WTC11 (cell line): ENCODE results near the gene GFRA1. TPM values are rescaled to one million over a fixed set of nuclear protein-coding genes. Genes with fewer than 3 reads are reported as not detected.

Experiments
- ATAC-seq: fragments of 200-7000 bp; cut with Tn5 transposase; 2 replicates; pipeline ENCODE4 v1.10.0; 2021; ENCODE audit warnings: mild to moderate bottlenecking, moderate library complexity
- CTCF ChIA-PET: fragments of 300-600 bp; sonication (Branson Sonifier 250); formaldehyde crosslinking; loops from one replicate; lab custom pipeline; 2021; ENCODE audit warnings: antibody characterized with exemption; lab: Charles Lee
- POLR2A ChIA-PET: fragments of 350-600 bp; sonication (Branson Sonifier 250); formaldehyde crosslinking; loops from one replicate; lab custom pipeline; 2021; ENCODE audit warnings: antibody characterized with exemption; lab: Charles Lee
- DNase-seq: peaks from one replicate; pipeline ENCODE4 v3.0.0; 2021; ENCODE audit warnings: low spot score
- H3K27ac Mint-ChIP-seq: 2 replicates; pipeline ENCODE4 v1.8.0; 2021; ENCODE audit warnings: mixed read lengths
- H3K27me3 Mint-ChIP-seq: 2 replicates; pipeline ENCODE4 v1.8.0; 2021; ENCODE audit warnings: low read depth, mild to moderate bottlenecking, moderate library complexity, mixed read lengths
- H3K36me3 Mint-ChIP-seq: 2 replicates; pipeline ENCODE4 v1.8.0; 2021; ENCODE audit warnings: mixed read lengths
- H3K4me1 Mint-ChIP-seq: 2 replicates; pipeline ENCODE4 v1.8.0; 2022; ENCODE audit warnings: mixed read lengths
- H3K4me3 Mint-ChIP-seq: 2 replicates; pipeline ENCODE4 v1.8.0; 2021; ENCODE audit warnings: mild to moderate bottlenecking, moderate library complexity, mixed read lengths
- H3K9me3 Mint-ChIP-seq: 2 replicates; pipeline ENCODE4 v1.8.0; 2021; ENCODE audit warnings: mixed read lengths
- AFF4 ChIP-seq: sonication (generic); formaldehyde crosslinking; IDR thresholded peaks from 2 replicates; pipeline ENCODE4 v1.8.1; 2023; ENCODE audit warnings: mild to moderate bottlenecking, missing genetic modification reagents, borderline replicate concordance
- ARID4B ChIP-seq: sonication (generic); formaldehyde crosslinking; IDR thresholded peaks from 2 replicates; pipeline ENCODE4 v1.8.0; 2023; ENCODE audit warnings: missing genetic modification reagents, mild to moderate bottlenecking, borderline replicate concordance
- ATF2 ChIP-seq: sonication (generic); formaldehyde crosslinking; IDR thresholded peaks from 2 replicates; pipeline ENCODE4 v1.8.1; 2022; ENCODE audit warnings: low read depth, missing genetic modification reagents, borderline replicate concordance
- E2F1 ChIP-seq: sonication (generic); formaldehyde crosslinking; IDR thresholded peaks from 2 replicates; pipeline ENCODE4 v1.8.0; 2022; ENCODE audit warnings: mild to moderate bottlenecking, missing genetic modification reagents
- ERG ChIP-seq: fragments of 250-450 bp; sonication (Bioruptor Pico); IDR thresholded peaks from 2 replicates; pipeline ENCODE4 v1.8.0; 2021; ENCODE audit warnings: mild to moderate bottlenecking
- FOXK1 ChIP-seq: sonication (generic); formaldehyde crosslinking; IDR thresholded peaks from 2 replicates; pipeline ENCODE4 v1.8.0; 2022; ENCODE audit warnings: mild to moderate bottlenecking, moderate library complexity, missing genetic modification reagents
- FOXP4 ChIP-seq: sonication (generic); formaldehyde crosslinking; IDR thresholded peaks from 2 replicates; pipeline ENCODE4 v1.8.0; 2022; ENCODE audit warnings: mild to moderate bottlenecking, missing genetic modification reagents
- NFYB ChIP-seq: sonication (generic); formaldehyde crosslinking; conservative IDR thresholded peaks from 2 replicates; pipeline ENCODE4 v1.8.0; 2022; ENCODE audit warnings: low read depth, missing genetic modification reagents
- SMAD3 ChIP-seq: sonication (generic); formaldehyde crosslinking; IDR thresholded peaks from 2 replicates; pipeline ENCODE4 v1.8.0; 2022; ENCODE audit warnings: missing genetic modification reagents, mild to moderate bottlenecking, borderline replicate concordance
- SMAD4 ChIP-seq: sonication (generic); formaldehyde crosslinking; IDR thresholded peaks from 2 replicates; pipeline ENCODE4 v1.8.0; 2022; ENCODE audit warnings: mild to moderate bottlenecking, missing genetic modification reagents
- TEAD4 ChIP-seq: sonication (generic); formaldehyde crosslinking; IDR thresholded peaks from 2 replicates; pipeline ENCODE4 v1.8.0; 2022; ENCODE audit warnings: mild to moderate bottlenecking, missing genetic modification reagents
- ZBTB43 ChIP-seq: sonication (generic); formaldehyde crosslinking; IDR thresholded peaks from 2 replicates; pipeline ENCODE4 v1.8.1; 2023; ENCODE audit warnings: mild to moderate bottlenecking, missing genetic modification reagents
- ZNF671 ChIP-seq: fragments of 250-450 bp; sonication (Bioruptor Pico); IDR thresholded peaks from 2 replicates; pipeline ENCODE4 v1.8.0; 2021; ENCODE audit warnings: mild to moderate bottlenecking
- ZSCAN18 ChIP-seq: fragments of 250-450 bp; sonication (Bioruptor Pico); IDR thresholded peaks from 2 replicates; pipeline ENCODE4 v2.1.2; 2022; ENCODE audit warnings: mild to moderate bottlenecking, moderate library complexity
- total RNA-seq: library from RNA; stranded (reverse); gene quantifications from 3 replicates; pipeline ENCODE4 v1.2.3, GENCODE V29; 2021

Gene GFRA1
- total RNA-seq, 1 experiment from 2014 or later = 4.4 TPM

GRCh38 chr10:116143673-116144222 is 129.3 kb downstream of the GFRA1 start:
- peaks cover 21% of the 10 kb centered on the region for H3K4me1 Mint-ChIP-seq
- ATAC-seq = no peak
- no peaks in the 10 kb centered on the region for H3K36me3 Mint-ChIP-seq
- POLR2A ChIA-PET = no interaction called here
- H3K9me3 Mint-ChIP-seq = no peaks in the 10 kb centered on the region
- H3K27ac Mint-ChIP-seq = no peak overlapping the region
- no peak overlapping the region for H3K4me3 Mint-ChIP-seq
- DNase-seq = no peak
- no peaks in the 10 kb centered on the region for H3K27me3 Mint-ChIP-seq
- TF ChIP-seq ERG (no peak), ZSCAN18 (CRISPR knock-in tag) (no peak), ZNF671 (CRISPR knock-in tag) (no peak), E2F1 (CRISPR knock-in tag) (no peak), ARID4B (CRISPR knock-in tag) (no peak), SMAD4 (CRISPR knock-in tag) (no peak), NFYB (CRISPR knock-in tag) (no peak), FOXK1 (CRISPR knock-in tag) (no peak), SMAD3 (no peak), TEAD4 (CRISPR knock-in tag) (no peak), ATF2 (no peak), ZBTB43 (no peak), AFF4 (CRISPR knock-in tag) (no peak), FOXP4 (no peak)
- TF ChIP-seq, all 79 proteins: peak for 0
- CTCF ChIA-PET = no interaction called here
